HepG2 (cell line): ENCODE measurements around the gene NXN. TPM values are rescaled to one million over a fixed set of nuclear protein-coding genes. Genes with fewer than 3 reads are reported as not detected.
"Not testable (repeated sequence)": the region's sequence is repeated elsewhere in the genome, so short reads cannot be mapped to it uniquely, and the experiment has no call there.

Experiments
- ATAC-seq: fragments of 200-7000 bp; cut with Tn5 transposase; 3 replicates; pipeline ENCODE4 v1.9.1; 2020; ENCODE audit warnings: mild to moderate bottlenecking, moderate library complexity
- BruUV-seq: library from RNA; stranded (reverse); fragments of 400-500 nt; replicated peaks from 2 replicates; lab custom pipeline; 2021; lab: Mats Ljungman, UMichigan
- CTCF ChIA-PET: fragments of 300-600 bp; formaldehyde crosslinking; extraction: SDS; loops from one replicate; lab custom pipeline; 2021; ENCODE audit warnings: low total read pairs, inconsistent platforms, low intra/inter-chr PET ratio; lab: Yijun Ruan, JAX
- POLR2A ChIA-PET: fragments of 350-600 bp; sonication (Branson Sonifier 250); formaldehyde crosslinking; loops from one replicate; lab custom pipeline; 2020; ENCODE audit warnings: antibody characterized with exemption, inconsistent platforms; lab: Yijun Ruan, JAX
- DNase-seq: peaks from one replicate; pipeline ENCODE4 v3.0.0-alpha.2; 2015; ENCODE audit warnings: low spot score
- FAIRE-seq: peaks from 3 replicates; lab custom pipeline; 2011; peaks lifted over from hg19 to GRCh38; lab: Jason Lieb, UNC
- H2AFZ ChIP-seq: one replicate; pipeline ENCODE4 v1.6.1; 2011; ENCODE audit warnings: low read length, inconsistent platforms
- H3K27ac ChIP-seq: fragments of 300-600 bp; 3 replicates; pipeline ENCODE4 v1.8.0; 2011; ENCODE audit warnings: mixed run types, mild to moderate bottlenecking, mixed read lengths, low read length, inconsistent platforms; ENCODE audit not compliant: insufficient read depth; ENCODE audit errors: extremely low read length
- H3K27me3 ChIP-seq, 2 experiments: fragments of 200-600 bp in 1 of 2; 2 replicates in 1 of 2; 3 replicates in 1 of 2; pipeline versions ENCODE4 v1.6.0 to v1.8.0; 2011; ENCODE audit warnings: low read length in 2 of 2, mild to moderate bottlenecking in 2 of 2, moderate library complexity in 2 of 2, inconsistent platforms in 1 of 2; ENCODE audit not compliant: insufficient read depth in 2 of 2, control insufficient read depth in 1 of 2
- H3K36me3 ChIP-seq, 2 experiments: fragments of 200-600 bp in 1 of 2; replicated peaks in 1 of 2; 2 replicates in 1 of 2; 3 replicates in 1 of 2; pipeline versions ENCODE4 v1.5.1 to v1.8.0; 2011; ENCODE audit warnings: low read length in 2 of 2, inconsistent platforms in 1 of 2; ENCODE audit not compliant: insufficient read depth in 2 of 2, control insufficient read depth in 1 of 2
- H3K4me1 ChIP-seq: 2 replicates; pipeline ENCODE4 v1.5.1; 2012; ENCODE audit warnings: low read length, inconsistent platforms; ENCODE audit not compliant: insufficient read depth
- H3K4me2 ChIP-seq: 2 replicates; pipeline ENCODE4 v1.6.0; 2011; ENCODE audit warnings: low read depth, low read length, inconsistent platforms
- H3K4me3 ChIP-seq, 3 experiments: fragments of 200-600 bp in 1 of 3; sonication (generic), shearing (Covaris generic) in 1 of 3; replicated peaks in 1 of 3; 2 replicates each; pipeline ENCODE4 v1.5.1; 2011 to 2016; ENCODE audit warnings: low read length in 3 of 3, inconsistent platforms in 2 of 3, low read depth in 2 of 3, mild to moderate bottlenecking in 2 of 3, control low read depth in 1 of 3, mixed read lengths in 1 of 3; ENCODE audit not compliant: insufficient read depth in 1 of 3
- H3K79me2 ChIP-seq: one replicate; pipeline ENCODE4 v1.6.1; 2011; ENCODE audit warnings: low read length, inconsistent platforms; ENCODE audit not compliant: insufficient read depth
- H3K9ac ChIP-seq: 2 replicates; pipeline ENCODE4 v1.6.0; 2011; ENCODE audit warnings: mild to moderate bottlenecking, low read depth, low read length, inconsistent platforms; ENCODE audit not compliant: insufficient read depth
- H3K9me3 ChIP-seq: 2 replicates; pipeline ENCODE4 v1.5.1; 2012; ENCODE audit warnings: mild to moderate bottlenecking, low read length
- H4K20me1 ChIP-seq: 2 replicates; pipeline ENCODE4 v1.6.0; 2011; ENCODE audit warnings: inconsistent platforms, mild to moderate bottlenecking, low read length, moderate library complexity; ENCODE audit not compliant: insufficient read depth
- HNF1A ChIP-seq, 2 experiments: sonication (generic) in 1 of 2; formaldehyde crosslinking in 1 of 2; IDR thresholded peaks; 2 replicates each; pipeline versions ENCODE4 v1.4.0 to v1.6.1; 2016 to 2020; ENCODE audit warnings: borderline replicate concordance in 1 of 2, low read depth in 1 of 2, mild to moderate bottlenecking in 1 of 2, missing genetic modification reagents in 1 of 2
- ZNF101 ChIP-seq: sonication (generic); formaldehyde crosslinking; IDR thresholded peaks from 2 replicates; pipeline ENCODE4 v1.4.0; 2020; ENCODE audit warnings: mild to moderate bottlenecking, low read depth, missing genetic modification reagents, borderline replicate concordance
- ZNF33B ChIP-seq: sonication (generic); formaldehyde crosslinking; IDR thresholded peaks from 2 replicates; pipeline ENCODE4 v1.5.1; 2020; ENCODE audit warnings: mild to moderate bottlenecking, missing genetic modification reagents
- ZNF460 ChIP-seq: sonication (generic); formaldehyde crosslinking; IDR thresholded peaks from 2 replicates; pipeline ENCODE4 v1.5.1; 2020; ENCODE audit warnings: missing genetic modification reagents, mild to moderate bottlenecking, borderline replicate concordance
- ZNF512 ChIP-seq: sonication (generic); formaldehyde crosslinking; IDR thresholded peaks from 2 replicates; pipeline ENCODE4 v1.4.0; 2020; ENCODE audit warnings: mild to moderate bottlenecking, missing genetic modification reagents
- ZNF569 ChIP-seq: sonication (generic); formaldehyde crosslinking; IDR thresholded peaks from 2 replicates; pipeline ENCODE4 v1.5.0; 2020; ENCODE audit warnings: mild to moderate bottlenecking, missing genetic modification reagents, moderate library complexity, borderline replicate concordance
- ZNF580 ChIP-seq: IDR thresholded peaks from 2 replicates; pipeline ENCODE4 v1.6.1; 2016; ENCODE audit warnings: low read depth, borderline replicate concordance
- ZNF704 ChIP-seq: sonication (generic); formaldehyde crosslinking; IDR thresholded peaks from 2 replicates; pipeline ENCODE4 v1.8.1; 2023; ENCODE audit warnings: mild to moderate bottlenecking, inconsistent platforms, moderate library complexity, missing genetic modification reagents, borderline replicate concordance
- ZNF768 ChIP-seq: sonication (generic); formaldehyde crosslinking; IDR thresholded peaks from 2 replicates; pipeline ENCODE4 v1.4.0; 2020; ENCODE audit warnings: missing genetic modification reagents
- ZSCAN31 ChIP-seq: sonication (generic); formaldehyde crosslinking; IDR thresholded peaks from 2 replicates; pipeline ENCODE4 v1.5.0; 2020; ENCODE audit warnings: low read depth, mild to moderate bottlenecking, missing genetic modification reagents
- WGBS: methylation state at CpG from one replicate; pipeline ENCODE4 v1.1.6; 2017; ENCODE audit warnings: low lambda C conversion rate; 5-methylcytosine and 5-hydroxymethylcytosine counted together
- in situ Hi-C: cut with HindIII; loops from 2 replicates; pipeline ENCODE4 v1.10.0; 2017; ENCODE audit warnings: low pct_unique_long_range_greater_than_20kb; ENCODE audit not compliant: extremely low pct_ligation_motif_present
- intact Hi-C: fragments of 100-400 bp; cut with micrococcal nuclease; formaldehyde crosslinking; loops from one replicate; pipeline ENCODE4 v1.10.0; 2022; ENCODE audit not compliant: unreplicated experiment
- polyA plus RNA-seq, 8 experiments: library from polyadenylated mRNA; depleted of rRNA in 3 of 8; stranded (reverse) in 7 of 8; unstranded in 1 of 8; fragments of >200 nt; fragmentation: Illumina TruSeq in 4 of 8; extraction: Trizol in 4 of 8; gene quantifications; 2 replicates each; pipeline versions ENCODE4 v1.2.1 to v1.2.3, GENCODE V29; 2011 to 2016; ENCODE audit warnings: low read depth in 4 of 8, missing spikeins in 1 of 8, mixed read lengths in 1 of 8; ENCODE audit not compliant: insufficient read depth in 1 of 8
- total RNA-seq, 5 experiments: library from RNA; depleted of rRNA; stranded (reverse); fragments of >200 nt; fragmentation: Illumina TruSeq; extraction: Trizol; gene quantifications; 2 replicates each; pipeline ENCODE4 v1.2.3, GENCODE V29; 2016; ENCODE audit warnings: low read depth in 1 of 5

Gene NXN
- total and polyA plus RNA-seq, 2 of the 13 experiments (the other 11 are each of a cell fraction or from before 2014, with no cell fraction given): 22.2 to 24.3 TPM

- ATAC-seq, DNase-seq, intact Hi-C loops, H3K9me3 ChIP-seq, H3K4me2 ChIP-seq, H3K4me3 ChIP-seq, H4K20me1 ChIP-seq, POLR2A ChIA-PET, CTCF ChIA-PET, H2AFZ ChIP-seq, H3K36me3 ChIP-seq, FAIRE-seq, in situ Hi-C loops, H3K9ac ChIP-seq, BruUV-seq, H3K27ac ChIP-seq, H3K27me3 ChIP-seq: not testable (repeated sequence)
- Histone ChIP-seq H3K4me1 (peaks cover 28% of the 10 kb centered on the region), H3K79me2 (peaks cover 68% of the 10 kb centered on the region)
- WGBS: 89% methylated on average over 14 of the region's 14 CpGs
Measured at GRCh38 chr17:971861-972260, 7.7 kb downstream of the NXN start.

GRCh38 chr17:970364-970763 is 9.2 kb downstream of the NXN start:
- Histone ChIP-seq H4K20me1 (peaks cover 4% of the 10 kb centered on the region; the same call in 1 of the 2 replicates), H3K27ac (no peak overlapping the region), H3K9ac (no peak overlapping the region), H3K4me2 (no peak overlapping the region), H3K4me1 (peaks cover 14% of the 10 kb centered on the region), H3K36me3 (peaks cover 0 to 3% of the 10 kb centered on the region in 2 experiments; a peak in 1 of 5 replicates), H3K9me3 (no peaks in the 10 kb centered on the region), H2AFZ (no peak overlapping the region), H3K79me2 (peaks cover 56% of the 10 kb centered on the region), H3K27me3 (no peaks in the 10 kb centered on the region), H3K4me3 (no peak overlapping the region)
- POLR2A ChIA-PET: no interaction called here
- 90% methylated on average over 9 of the region's 9 CpGs for WGBS
- no peak for DNase-seq
- in situ Hi-C loops (no loop called here), intact Hi-C loops (no loop called here)
- no TSS peak for BruUV-seq
- CTCF ChIA-PET: no interaction called here
- no peak for FAIRE-seq
- ATAC-seq: no peak
- TF ChIP-seq ZNF569 (CRISPR knock-in tag) (no peak), ZNF512 (no peak), ZNF460 (CRISPR knock-in tag) (no peak), ZNF101 (CRISPR knock-in tag) (no peak), HNF1A (IDR thresholded peaks at IDR 0.05; ENCODE audit: low read depth) (no peak), HNF1A (CRISPR knock-in tag; IDR thresholded peaks at IDR 0.05; ENCODE audit: borderline replicate concordance) (no peak), ZNF704 (no peak), ZNF580 (CRISPR knock-in tag) (no peak), ZNF768 (CRISPR knock-in tag) (no peak), ZNF33B (CRISPR knock-in tag) (no peak), ZSCAN31 (CRISPR knock-in tag) (no peak)
